Left ventricle myocardium inferior (tissue), 1 donor: ENCODE data around the gene REG4. TPM values are rescaled to one million over a fixed set of nuclear protein-coding genes. Genes with fewer than 3 reads are reported as not detected.

Experiments used
- DNase-seq: peaks from one replicate; pipeline ENCODE4 v3.0.0-alpha.2; 2020
- H3K27ac ChIP-seq: fragments of 200-600 bp; replicated peaks from 2 replicates; pipeline ENCODE4 v1.8.0; 2021
- H3K27me3 ChIP-seq: fragments of 200-600 bp; 2 replicates; pipeline ENCODE4 v1.8.0; 2021; ENCODE audit warnings: low read depth
- H3K36me3 ChIP-seq: fragments of 200-600 bp; 2 replicates; pipeline ENCODE4 v1.8.0; 2021
- H3K4me1 ChIP-seq: fragments of 200-600 bp; 2 replicates; pipeline ENCODE4 v1.8.0; 2021
- H3K4me3 ChIP-seq: fragments of 200-600 bp; 2 replicates; pipeline ENCODE4 v1.8.0; 2021; ENCODE audit warnings: mild to moderate bottlenecking, moderate library complexity
- H3K9me3 ChIP-seq: fragments of 200-600 bp; replicated peaks from 2 replicates; pipeline ENCODE4 v1.8.0; 2021
- intact Hi-C: fragments of 100-400 bp; cut with micrococcal nuclease; formaldehyde crosslinking; loops from one replicate; pipeline ENCODE4 v1.11.0; 2022
- total RNA-seq: library from RNA; stranded (reverse); fragmentation: NEBNext Ultra II Directional; extraction: Animal tissue kit (Norgen Biotek cat#: 25700); gene quantifications from one replicate; pipeline ENCODE4 v1.2.1, GENCODE V29; 2021
- TF ChIP-seq, protein P1 (sequence below): fragments of 200-600 bp; IDR thresholded peaks from 2 replicates; pipeline ENCODE4 v1.8.0; 2021; ENCODE audit warnings: antibody characterized with exemption, mild to moderate bottlenecking, borderline replicate concordance
- donor health status: DM: no; HTN: yes; CAD: no; lungs with severe emphysema.

The REG4 gene
- total RNA-seq, 1 donor from 2014 or later = not detected

GRCh38 chr1:119783354-119784185 is 27.7 kb downstream of the REG4 start:
- no peaks in the 10 kb centered on the region for H3K27me3 ChIP-seq
- H3K4me3 ChIP-seq = no peak overlapping the region
- no peaks in the 10 kb centered on the region for H3K36me3 ChIP-seq
- no peak for DNase-seq
- H3K4me1 ChIP-seq = peaks cover 11% of the 10 kb centered on the region
- TF ChIP-seq, protein P1, sequence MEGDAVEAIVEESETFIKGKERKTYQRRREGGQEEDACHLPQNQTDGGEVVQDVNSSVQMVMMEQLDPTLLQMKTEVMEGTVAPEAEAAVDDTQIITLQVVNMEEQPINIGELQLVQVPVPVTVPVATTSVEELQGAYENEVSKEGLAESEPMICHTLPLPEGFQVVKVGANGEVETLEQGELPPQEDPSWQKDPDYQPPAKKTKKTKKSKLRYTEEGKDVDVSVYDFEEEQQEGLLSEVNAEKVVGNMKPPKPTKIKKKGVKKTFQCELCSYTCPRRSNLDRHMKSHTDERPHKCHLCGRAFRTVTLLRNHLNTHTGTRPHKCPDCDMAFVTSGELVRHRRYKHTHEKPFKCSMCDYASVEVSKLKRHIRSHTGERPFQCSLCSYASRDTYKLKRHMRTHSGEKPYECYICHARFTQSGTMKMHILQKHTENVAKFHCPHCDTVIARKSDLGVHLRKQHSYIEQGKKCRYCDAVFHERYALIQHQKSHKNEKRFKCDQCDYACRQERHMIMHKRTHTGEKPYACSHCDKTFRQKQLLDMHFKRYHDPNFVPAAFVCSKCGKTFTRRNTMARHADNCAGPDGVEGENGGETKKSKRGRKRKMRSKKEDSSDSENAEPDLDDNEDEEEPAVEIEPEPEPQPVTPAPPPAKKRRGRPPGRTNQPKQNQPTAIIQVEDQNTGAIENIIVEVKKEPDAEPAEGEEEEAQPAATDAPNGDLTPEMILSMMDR = no peak
- H3K9me3 ChIP-seq = no peaks in the 10 kb centered on the region
- intact Hi-C loops = no loop called here
- no peak overlapping the region for H3K27ac ChIP-seq

- Histone ChIP-seq H3K36me3 (no peaks in the 10 kb centered on the region), H3K4me1 (peaks cover 11% of the 10 kb centered on the region), H3K9me3 (no peaks in the 10 kb centered on the region), H3K27ac (no peak overlapping the region), H3K27me3 (no peaks in the 10 kb centered on the region), H3K4me3 (no peak overlapping the region)
- intact Hi-C loops = no loop called here
- no peak for DNase-seq
- TF ChIP-seq, protein P1 = no peak
Measured at GRCh38 chr1:119782631-119783325, 28.5 kb downstream of the REG4 start.

DNA sequence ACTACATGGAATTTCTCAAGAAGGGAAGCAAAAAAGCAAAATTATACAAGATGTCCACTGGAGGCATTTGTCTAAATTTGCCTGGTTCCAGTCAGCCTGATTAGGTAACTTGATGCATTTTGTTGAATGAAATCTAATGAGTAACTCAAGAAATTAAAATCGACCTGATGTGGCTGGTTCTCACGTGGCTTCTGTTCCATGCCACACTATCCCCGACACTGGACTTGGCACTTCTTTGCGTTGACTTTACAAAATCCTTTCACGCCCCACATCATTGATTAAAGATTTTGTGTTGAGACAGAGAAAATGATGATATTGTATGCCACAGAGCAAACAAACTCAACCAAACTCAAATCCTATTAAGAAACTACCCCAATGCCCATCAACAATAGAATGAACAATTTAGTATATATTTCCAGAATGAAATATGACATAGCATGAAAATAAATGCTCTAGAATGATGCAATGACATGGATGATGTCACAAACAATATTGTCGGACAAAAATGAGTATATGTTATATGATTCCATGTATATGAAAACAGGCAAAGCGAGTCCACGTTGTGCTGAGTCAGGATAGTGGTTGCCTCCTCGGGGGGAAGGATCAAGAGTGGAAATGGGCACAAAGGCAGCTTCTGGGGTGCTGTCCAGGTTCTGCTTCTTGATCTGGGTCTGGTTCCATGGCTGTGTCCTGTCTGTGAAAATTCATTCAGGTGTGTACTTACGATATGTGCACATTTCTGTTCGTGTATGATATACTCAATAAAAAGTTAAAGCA is 29.6 kb downstream of the REG4 start:
- DNase-seq = no peak
- H3K4me1 ChIP-seq = peaks cover 11% of the 10 kb centered on the region

DNA sequence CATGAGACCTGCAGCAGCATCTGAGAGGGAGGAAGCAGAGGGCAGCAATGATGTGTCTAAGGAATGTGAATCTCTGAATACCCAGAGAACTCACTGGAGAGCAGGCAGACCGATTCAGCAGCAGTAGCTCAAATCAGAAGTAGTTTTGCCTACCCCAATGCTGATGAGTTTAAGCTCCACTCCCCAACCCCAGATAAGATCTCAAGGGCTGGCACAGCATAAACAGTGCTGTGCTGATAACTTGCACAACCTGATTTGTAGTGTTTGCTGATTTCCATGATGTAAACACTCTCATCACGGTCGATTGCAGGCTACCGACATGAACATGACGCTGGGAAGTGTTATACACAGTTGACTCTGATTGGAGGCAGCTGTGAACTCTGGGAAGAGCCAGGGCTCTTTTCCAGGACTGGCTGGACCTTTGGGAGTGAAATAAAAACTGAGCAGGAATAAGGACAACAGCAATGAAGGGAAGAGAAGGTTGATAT is 31.3 kb downstream of the REG4 start:
- DNase-seq = no peak
- intact Hi-C loops = no loop called here
- TF ChIP-seq, protein P1 = no peak
- Histone ChIP-seq H3K27me3 (no peaks in the 10 kb centered on the region), H3K36me3 (no peaks in the 10 kb centered on the region), H3K4me1 (peaks cover 11% of the 10 kb centered on the region), H3K4me3 (peak overlapping the region; percentile 52), H3K27ac (peak overlapping the region; percentile 57), H3K9me3 (no peaks in the 10 kb centered on the region)

More for the DNA sequence above, 29.6 kb downstream of the REG4 start:
- H3K27ac ChIP-seq = no peak overlapping the region
- intact Hi-C loops = no loop called here
- H3K9me3 ChIP-seq = no peaks in the 10 kb centered on the region
- TF ChIP-seq, protein P1 = no peak
- H3K36me3 ChIP-seq = no peaks in the 10 kb centered on the region
- no peaks in the 10 kb centered on the region for H3K27me3 ChIP-seq
- H3K4me3 ChIP-seq = no peak overlapping the region

DNA sequence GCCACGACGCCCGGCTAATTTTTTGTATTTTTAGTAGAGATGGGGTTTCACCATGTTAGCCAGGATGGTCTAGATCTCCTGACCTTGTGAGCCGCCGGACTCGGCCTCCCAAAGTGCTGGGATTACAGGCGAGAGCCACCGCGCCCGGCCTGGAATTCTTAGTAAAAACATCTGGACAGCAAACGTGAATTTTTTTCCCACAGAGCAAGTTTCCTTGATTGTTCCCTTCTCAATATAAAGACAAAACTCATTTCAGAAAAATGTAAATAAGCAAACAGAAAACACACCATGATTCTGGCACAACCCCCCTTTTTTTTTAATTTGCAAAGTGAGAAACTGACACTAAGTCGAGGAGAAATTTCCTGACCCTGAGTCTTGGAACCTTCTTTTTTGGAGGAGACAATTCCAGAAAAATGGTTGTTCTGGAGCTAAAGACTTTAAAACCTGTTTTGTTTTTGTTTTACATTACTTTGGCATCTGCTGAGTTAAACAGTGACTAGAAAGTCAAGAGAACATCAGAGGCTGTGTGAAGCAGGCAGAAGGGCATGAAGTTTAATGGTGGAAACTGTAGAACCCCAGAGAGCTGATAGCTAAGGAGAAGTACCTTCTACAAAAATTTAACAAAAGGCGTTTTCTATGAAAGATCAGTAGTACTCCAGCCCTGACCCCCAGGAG is 32.2 kb downstream of the REG4 start:
- H3K4me1 ChIP-seq = peaks cover 15% of the 10 kb centered on the region
- intact Hi-C loops = no loop called here
- no peaks in the 10 kb centered on the region for H3K36me3 ChIP-seq
- H3K27me3 ChIP-seq = no peaks in the 10 kb centered on the region
- no peak overlapping the region for H3K4me3 ChIP-seq
- TF ChIP-seq, protein P1 = no peak
- no peak for DNase-seq
- no peaks in the 10 kb centered on the region for H3K9me3 ChIP-seq
- H3K27ac ChIP-seq = no peak overlapping the region
